DND-41 (cell line): ENCODE data around the gene PALMD.

ENCODE experiments used
- CTCF ChIP-seq: IDR thresholded peaks from 2 replicates; pipeline ENCODE4 v1.5.1; 2012; ENCODE audit warnings: borderline replicate concordance, low read length, moderate library complexity, mild to moderate bottlenecking; ENCODE audit not compliant: poor library complexity, severe bottlenecking; ENCODE audit errors: extremely low read depth
- EZH2 ChIP-seq: IDR thresholded peaks from 3 replicates; pipeline ENCODE4 v1.6.1; 2012; ENCODE audit warnings: borderline replicate concordance, low read depth, mild to moderate bottlenecking, moderate library complexity, low read length, inconsistent platforms; ENCODE audit not compliant: severe bottlenecking

- TF ChIP-seq CTCF (no peak), EZH2 (no peak)
Measured at GRCh38 chr1:99663501-99663900, 17.6 kb downstream of the PALMD start.
